T-helper 2 cell treated with Interferon-gamma antibody and Interleukin-4, amounts not matched to agents 5 μg/mL and 100 μg/mL, for 36 hours (primary cell): ENCODE data around the gene TNFAIP2.
"Not testable (repeated sequence)": the region's sequence is repeated elsewhere in the genome, so short reads cannot be mapped to it uniquely, and the experiment has no call there.

Source experiments
- DNase-seq: peaks from one replicate; pipeline ENCODE4 v3.0.0; 2021; ENCODE audit warnings: low spot score
- H3K27ac Mint-ChIP-seq: one replicate; pipeline ENCODE4 v1.8.0; 2021; ENCODE audit warnings: mild to moderate bottlenecking, mixed read lengths
- H3K27me3 Mint-ChIP-seq: one replicate; pipeline ENCODE4 v1.8.0; 2021; ENCODE audit warnings: low read depth, mixed read lengths
- H3K36me3 Mint-ChIP-seq: one replicate; pipeline ENCODE4 v1.8.0; 2021; ENCODE audit warnings: low read depth, mixed read lengths
- H3K4me1 Mint-ChIP-seq: one replicate; pipeline ENCODE4 v1.8.0; 2021; ENCODE audit warnings: low read depth, mixed read lengths
- H3K4me3 Mint-ChIP-seq: one replicate; pipeline ENCODE4 v1.8.0; 2022; ENCODE audit warnings: mild to moderate bottlenecking, moderate library complexity, mixed read lengths
- H3K9me3 Mint-ChIP-seq: one replicate; pipeline ENCODE4 v1.8.0; 2021; ENCODE audit warnings: mixed read lengths

The TNFAIP2 gene

GRCh38 chr14:103118663-103119404 lies 4.4 kb upstream of the TNFAIP2 start:
- Mint-ChIP-seq H3K27me3 (peaks cover 28% of the 10 kb centered on the region), H3K9me3 (no peaks in the 10 kb centered on the region), H3K4me1 (peaks cover 5% of the 10 kb centered on the region), H3K27ac (no peak overlapping the region), H3K4me3 (no peak overlapping the region), H3K36me3 (no peaks in the 10 kb centered on the region)
- DNase-seq: no peak

GRCh38 chr14:103119527-103119926 lies 3.7 kb upstream of the TNFAIP2 start:
- not testable (repeated sequence) for H3K36me3 Mint-ChIP-seq, H3K27ac Mint-ChIP-seq
- H3K27me3 Mint-ChIP-seq: peaks cover 33% of the 10 kb centered on the region

GRCh38 chr14:103121121-103121845 lies 2.0 kb upstream of the TNFAIP2 start:
- H3K27me3 Mint-ChIP-seq: peaks cover 33% of the 10 kb centered on the region
- peaks cover 2% of the 10 kb centered on the region for H3K4me1 Mint-ChIP-seq
- no peak for DNase-seq
- no peaks in the 10 kb centered on the region for H3K36me3 Mint-ChIP-seq
- H3K27ac Mint-ChIP-seq: no peak overlapping the region
- H3K4me3 Mint-ChIP-seq: no peak overlapping the region
- H3K9me3 Mint-ChIP-seq: no peaks in the 10 kb centered on the region

More at GRCh38 chr14:103119527-103119926, 3.7 kb upstream of the TNFAIP2 start:
- H3K4me3 Mint-ChIP-seq, H3K9me3 Mint-ChIP-seq, H3K4me1 Mint-ChIP-seq, DNase-seq: not testable (repeated sequence)

GRCh38 chr14:103121846-103122584 lies 1.2 kb upstream of the TNFAIP2 start:
- Mint-ChIP-seq H3K27me3 (peaks cover 33% of the 10 kb centered on the region), H3K9me3 (no peaks in the 10 kb centered on the region), H3K4me3 (no peak overlapping the region), H3K27ac (no peak overlapping the region), H3K4me1 (peaks cover 2% of the 10 kb centered on the region), H3K36me3 (no peaks in the 10 kb centered on the region)
- DNase-seq: no peak

GRCh38 chr14:103122585-103122946 lies 695 bp upstream of the TNFAIP2 start:
- Mint-ChIP-seq H3K4me3 (no peak overlapping the region), H3K36me3 (no peaks in the 10 kb centered on the region), H3K27ac (no peak overlapping the region), H3K9me3 (no peaks in the 10 kb centered on the region), H3K27me3 (peaks cover 33% of the 10 kb centered on the region), H3K4me1 (peaks cover 2% of the 10 kb centered on the region)
- no peak for DNase-seq

GRCh38 chr14:103123634-103124500 lies 606 bp downstream of the TNFAIP2 start:
- H3K4me3 Mint-ChIP-seq: no peak overlapping the region
- no peak overlapping the region for H3K27ac Mint-ChIP-seq
- peaks cover 2% of the 10 kb centered on the region for H3K4me1 Mint-ChIP-seq
- H3K27me3 Mint-ChIP-seq: peaks cover 33% of the 10 kb centered on the region
- no peaks in the 10 kb centered on the region for H3K9me3 Mint-ChIP-seq
- H3K36me3 Mint-ChIP-seq: no peaks in the 10 kb centered on the region
- no peak for DNase-seq

GRCh38 chr14:103124501-103125001 lies 1.3 kb downstream of the TNFAIP2 start:
- H3K4me3 Mint-ChIP-seq: no peak overlapping the region
- peaks cover 2% of the 10 kb centered on the region for H3K4me1 Mint-ChIP-seq
- no peaks in the 10 kb centered on the region for H3K36me3 Mint-ChIP-seq

GRCh38 chr14:103125098-103126070 lies 2.1 kb downstream of the TNFAIP2 start:
- H3K27ac Mint-ChIP-seq: no peak overlapping the region
- H3K9me3 Mint-ChIP-seq: no peaks in the 10 kb centered on the region
- H3K27me3 Mint-ChIP-seq: peaks cover 26% of the 10 kb centered on the region
- H3K4me1 Mint-ChIP-seq: peaks cover 2% of the 10 kb centered on the region
- no peak for DNase-seq
- no peak overlapping the region for H3K4me3 Mint-ChIP-seq
- no peaks in the 10 kb centered on the region for H3K36me3 Mint-ChIP-seq

More at GRCh38 chr14:103124501-103125001, 1.3 kb downstream of the TNFAIP2 start:
- no peak overlapping the region for H3K27ac Mint-ChIP-seq
- H3K27me3 Mint-ChIP-seq: peaks cover 33% of the 10 kb centered on the region
- no peak for DNase-seq
- no peaks in the 10 kb centered on the region for H3K9me3 Mint-ChIP-seq

- H3K36me3 Mint-ChIP-seq: no peaks in the 10 kb centered on the region
- H3K27ac Mint-ChIP-seq: no peak overlapping the region
- no peaks in the 10 kb centered on the region for H3K4me1 Mint-ChIP-seq
- DNase-seq: no peak
- H3K9me3 Mint-ChIP-seq: no peaks in the 10 kb centered on the region
- H3K27me3 Mint-ChIP-seq: peaks cover 18% of the 10 kb centered on the region
- no peak overlapping the region for H3K4me3 Mint-ChIP-seq
Measured at GRCh38 chr14:103126088-103126872, 3.0 kb downstream of the TNFAIP2 start.

GRCh38 chr14:103126873-103127304 lies 3.6 kb downstream of the TNFAIP2 start:
- Mint-ChIP-seq H3K4me3 (no peak overlapping the region), H3K27me3 (peaks cover 14% of the 10 kb centered on the region), H3K36me3 (no peaks in the 10 kb centered on the region), H3K4me1 (no peaks in the 10 kb centered on the region), H3K9me3 (no peaks in the 10 kb centered on the region), H3K27ac (no peak overlapping the region)
- DNase-seq: no peak

- peaks cover 9% of the 10 kb centered on the region for H3K27me3 Mint-ChIP-seq
- H3K4me3 Mint-ChIP-seq: no peak overlapping the region
- H3K9me3 Mint-ChIP-seq: no peaks in the 10 kb centered on the region
- no peaks in the 10 kb centered on the region for H3K36me3 Mint-ChIP-seq
- H3K4me1 Mint-ChIP-seq: no peaks in the 10 kb centered on the region
- no peak for DNase-seq
- H3K27ac Mint-ChIP-seq: no peak overlapping the region
Measured at GRCh38 chr14:103127356-103127755, 4.1 kb downstream of the TNFAIP2 start.
